ENCODE data around the gene CPO.

The CPO gene

GRCh38 chr2:206974551-206974950 lies 35.2 kb downstream of the CPO start:
- DNase-seq = no peak

GRCh38 chr2:206978746-206979145 lies 39.4 kb downstream of the CPO start:
- no peak for DNase-seq

- no peak for DNase-seq
Observed at GRCh38 chr2:206979365-206979764, 40.0 kb downstream of the CPO start.

GRCh38 chr2:206979922-206980321 lies 40.6 kb downstream of the CPO start:
- no peak for DNase-seq

DNA sequence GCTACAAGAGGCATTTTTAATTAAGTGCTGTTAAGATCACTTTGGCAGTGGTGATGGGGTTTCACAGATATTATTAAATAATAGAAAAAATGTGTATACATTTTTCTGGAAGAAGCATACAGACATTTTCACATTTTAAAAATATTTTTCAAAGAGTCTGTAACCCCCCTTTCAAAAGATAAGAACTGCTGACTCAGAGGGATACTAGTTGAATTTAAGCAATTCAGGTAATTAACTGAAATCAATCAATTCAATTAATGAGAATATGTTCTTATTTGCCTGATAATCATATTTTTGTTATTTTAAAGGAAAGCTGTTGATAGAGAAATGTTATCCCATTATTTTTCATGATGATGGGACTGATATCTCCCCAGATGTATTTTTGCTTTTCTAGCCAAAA lies 41.1 kb downstream of the CPO start:
- no peak for DNase-seq

DNA sequence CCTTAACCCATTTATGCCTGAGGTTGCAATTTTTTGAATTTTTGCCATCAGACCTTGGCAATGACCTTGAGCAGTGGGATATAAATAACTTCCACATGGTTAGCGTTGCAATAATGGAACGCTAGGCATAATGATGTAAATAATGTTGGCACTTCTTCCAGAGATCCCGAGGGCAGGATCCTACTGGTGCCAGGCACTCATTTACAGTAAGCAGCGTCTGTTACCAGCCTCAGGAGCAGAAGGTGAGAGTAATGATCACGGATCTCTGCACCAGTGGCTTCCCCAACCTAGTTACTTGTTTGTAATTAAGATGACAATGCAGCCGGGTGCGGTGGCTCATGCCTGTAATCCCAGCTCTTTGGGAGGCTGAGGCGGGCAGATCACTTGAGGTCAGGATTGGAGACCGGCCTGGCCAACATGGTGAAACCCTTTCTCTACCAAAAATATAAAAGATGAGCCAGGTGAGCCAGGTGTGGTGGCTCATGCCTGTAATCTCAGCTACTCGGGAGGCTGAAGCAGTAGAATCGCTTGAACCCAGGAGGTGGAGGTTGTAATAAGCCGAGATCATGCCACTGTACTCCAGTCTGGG lies 41.9 kb downstream of the CPO start:
- no peak for DNase-seq

- peak; percentile 78 for DNase-seq
Observed at GRCh38 chr2:206981739-206982340, 42.5 kb downstream of the CPO start.

DNA sequence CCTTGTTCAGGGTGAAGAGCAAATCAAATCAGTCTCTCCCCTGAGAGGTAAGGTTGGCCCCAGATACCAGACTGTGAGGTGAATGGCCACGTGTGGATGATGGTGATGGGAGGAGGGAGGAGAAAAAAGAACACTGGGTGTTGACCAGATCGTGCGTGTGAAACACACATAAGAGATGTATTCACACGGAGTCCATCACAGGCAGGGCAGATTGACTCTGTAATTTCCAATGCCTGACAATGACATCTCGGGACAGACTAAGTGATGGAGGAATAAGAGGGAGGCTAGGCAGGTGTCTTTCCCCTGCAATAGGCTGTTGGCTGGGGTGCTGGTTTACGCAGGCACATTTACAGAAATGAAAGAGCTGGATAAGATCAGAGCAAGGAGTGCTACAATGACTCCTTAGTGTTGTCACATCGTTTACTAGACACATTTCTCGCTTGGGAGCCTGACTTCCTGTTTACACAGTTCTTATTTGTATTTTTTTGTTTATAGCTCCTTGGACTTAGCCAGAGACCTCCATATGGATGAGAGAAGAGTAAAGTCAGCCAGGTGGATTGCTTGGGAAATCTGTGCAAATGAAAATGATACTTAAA lies 43.1 kb downstream of the CPO start:
- no peak for DNase-seq

DNA sequence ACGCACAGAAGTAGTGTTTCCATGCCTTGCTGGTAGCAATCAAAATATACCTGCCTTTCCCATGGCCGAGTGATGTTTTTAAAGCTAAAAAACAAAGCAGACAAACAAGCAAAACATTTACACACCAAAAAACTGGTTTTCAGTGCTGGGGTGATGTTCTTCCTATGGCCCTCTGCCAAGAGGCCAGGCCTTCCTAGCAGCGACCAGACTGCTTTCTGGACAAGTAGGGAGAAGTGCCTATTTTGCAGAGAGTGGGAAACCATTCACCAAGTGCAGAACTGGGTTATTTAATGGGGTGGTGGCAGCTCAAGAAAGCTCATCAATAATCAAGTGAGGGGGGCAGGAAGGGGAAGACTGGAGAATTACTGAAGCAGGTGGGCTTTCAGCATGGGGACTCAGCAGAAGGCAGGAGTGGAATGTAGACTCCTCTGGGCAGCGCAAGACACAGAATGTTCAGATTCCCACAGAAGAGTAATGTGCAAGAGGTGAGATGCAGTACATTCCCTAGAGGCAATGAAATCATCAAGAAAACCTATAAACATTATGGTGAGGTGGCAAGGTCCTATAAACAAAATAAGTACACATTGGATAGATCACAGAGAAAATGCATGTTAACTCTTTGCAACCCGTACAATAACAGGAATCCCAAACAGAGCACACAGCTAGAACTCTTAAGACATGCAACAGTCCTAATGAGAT lies 44.0 kb downstream of the CPO start:
- no peak for DNase-seq

DNA sequence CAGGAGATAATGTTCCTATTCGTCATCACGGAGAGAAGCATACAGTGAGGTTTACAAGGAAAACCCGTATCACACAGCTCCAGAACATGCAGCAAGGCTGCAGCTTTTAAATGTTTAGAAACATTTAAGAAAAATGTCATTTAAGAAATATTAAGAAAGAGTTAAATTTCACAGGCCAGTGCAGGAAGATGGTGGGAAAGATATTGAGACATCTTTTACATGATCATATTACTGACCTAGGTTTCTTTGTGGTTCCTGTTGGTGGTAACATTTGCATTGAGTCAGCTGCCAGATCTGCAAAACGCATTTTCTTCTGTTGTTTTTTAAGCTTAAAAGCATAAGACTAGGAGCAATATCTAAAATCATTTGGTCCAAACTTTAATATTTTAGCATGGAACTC lies 44.9 kb downstream of the CPO start:
- DNase-seq = peak; percentile 41

GRCh38 chr2:206986943-206987342 lies 47.6 kb downstream of the CPO start:
- DNase-seq = no peak

- no peak for DNase-seq
Observed at GRCh38 chr2:206987810-206988209, 48.5 kb downstream of the CPO start.

GRCh38 chr2:206988884-206989283 lies 49.6 kb downstream of the CPO start:
- no peak for DNase-seq

DNA sequence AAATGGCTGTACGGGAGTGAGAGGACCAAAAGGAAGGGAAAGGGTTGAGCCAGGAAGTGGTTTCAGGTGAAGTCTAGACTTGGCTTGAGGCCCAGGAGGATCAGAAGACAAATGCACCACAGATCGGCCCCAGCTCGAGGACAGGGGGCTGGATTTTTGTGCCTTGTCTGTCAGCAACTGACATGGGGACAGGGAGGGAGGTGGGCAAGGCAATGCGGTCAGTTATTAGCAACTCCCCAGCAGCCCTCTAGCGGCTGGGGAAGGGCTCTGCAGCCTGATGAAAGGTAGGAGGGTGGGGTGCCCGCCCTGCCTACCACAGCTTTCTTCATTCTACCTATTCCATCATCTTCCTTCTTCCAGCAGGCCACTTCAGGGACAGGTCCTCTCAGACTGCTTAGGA lies 50.0 kb downstream of the CPO start:
- no peak for DNase-seq

DNA sequence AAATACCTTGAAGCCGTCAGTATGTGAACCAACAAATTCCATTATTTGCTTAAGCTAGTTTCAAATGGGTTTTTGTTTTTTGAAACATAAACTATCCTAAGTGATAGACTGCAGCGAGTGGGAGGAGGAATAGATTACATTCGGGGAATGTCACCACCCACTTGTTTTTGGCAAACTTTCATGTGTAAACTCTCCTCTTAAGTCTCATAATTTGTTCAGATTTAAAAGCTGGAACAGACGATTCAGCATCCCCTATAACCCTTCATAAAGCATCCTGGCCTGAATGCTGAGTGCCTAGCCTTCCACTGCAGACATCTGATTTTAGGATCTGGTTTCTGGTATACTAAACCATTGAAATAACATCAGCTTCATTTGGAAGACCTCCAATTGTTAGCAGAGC lies 51.0 kb downstream of the CPO start:
- no peak for DNase-seq

DNA sequence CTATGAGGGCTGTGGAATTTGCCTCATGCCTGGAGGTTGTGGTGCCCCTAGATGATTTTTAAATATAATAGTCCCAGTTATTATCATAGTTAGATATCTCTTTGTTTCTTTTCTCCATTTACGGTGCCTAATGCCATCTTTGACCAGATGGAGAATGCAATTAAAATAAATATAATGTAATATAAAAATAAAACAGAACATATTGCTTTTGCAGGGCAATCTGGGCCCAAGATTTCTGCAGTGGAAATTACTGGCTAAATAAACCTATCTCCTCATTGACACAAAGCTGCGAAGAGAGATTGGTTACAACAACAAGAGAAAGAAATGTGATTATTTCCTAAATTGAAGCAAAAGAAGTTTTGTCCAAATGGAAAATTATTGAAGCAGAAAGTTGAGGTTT lies 51.8 kb downstream of the CPO start:
- DNase-seq = no peak

- no peak for DNase-seq
Observed at GRCh38 chr2:206993396-206993911, 54.1 kb downstream of the CPO start.

DNA sequence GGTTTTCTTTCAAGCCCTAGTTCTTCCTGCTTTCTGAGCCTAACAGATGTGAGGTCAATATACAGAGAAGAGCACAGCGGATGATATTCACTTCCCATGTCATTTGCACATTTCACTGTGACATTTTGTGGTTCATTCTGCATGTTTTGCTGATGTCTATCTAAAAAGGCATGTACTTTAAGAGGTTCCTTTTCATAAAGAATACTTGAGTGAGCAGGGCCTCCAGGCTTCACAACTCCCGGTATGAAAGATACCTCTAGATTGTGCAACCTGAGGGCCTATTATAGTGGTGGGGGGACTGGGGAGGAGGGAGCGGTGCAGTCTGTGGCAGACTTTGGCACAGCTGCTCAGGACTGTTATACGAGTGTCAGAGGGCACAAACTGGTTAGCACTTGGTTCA lies 54.6 kb downstream of the CPO start:
- peak; percentile 58 for DNase-seq

- no peak for DNase-seq
Observed at GRCh38 chr2:206996556-206997065, 57.3 kb downstream of the CPO start.

- DNase-seq = peak; percentile 50
Observed at GRCh38 chr2:207008105-207008990, 69.0 kb downstream of the CPO start.

GRCh38 chr2:207012461-207012860 lies 73.1 kb downstream of the CPO start:
- no peak for DNase-seq

GRCh38 chr2:207014424-207014823 lies 75.1 kb downstream of the CPO start:
- DNase-seq = no peak
